PC-3 (cell line): ENCODE measurements around the gene CALHM6.

Experiments
- EZH2 ChIP-seq: fragments of 300-600 bp; sonication (generic); IDR thresholded peaks from one replicate; pipeline ENCODE4 v1.6.1; 2017; ENCODE audit warnings: antibody characterized with exemption, mild to moderate bottlenecking, low read length; ENCODE audit not compliant: unreplicated experiment
- TF ChIP-seq, protein P1 (sequence below): fragments of 300-600 bp; sonication (generic); conservative IDR thresholded peaks from 2 replicates; pipeline ENCODE4 v1.5.1; 2017; ENCODE audit warnings: antibody characterized with exemption, low read depth, mild to moderate bottlenecking, low read length

DNA sequence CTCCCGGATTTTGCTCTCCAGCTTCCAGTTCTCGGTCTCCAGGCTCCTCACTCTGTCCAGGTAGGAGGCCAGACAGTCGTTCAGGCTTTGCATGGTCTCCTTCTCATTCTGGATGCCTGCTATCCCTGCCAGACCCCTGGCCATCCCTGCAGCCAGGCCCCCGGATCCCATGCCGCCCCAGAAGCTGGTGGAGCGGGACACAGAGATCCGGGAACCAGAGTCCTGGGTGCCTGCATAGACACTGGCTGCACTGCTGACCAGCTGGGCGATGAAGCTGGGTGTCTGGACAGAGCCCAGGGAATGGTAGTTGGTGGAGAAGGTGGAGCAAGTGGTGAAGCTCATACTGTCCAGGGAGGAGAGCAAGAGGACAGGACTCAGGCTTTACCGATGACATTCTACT lies 2.9 kb upstream of the CALHM6 start:
- TF ChIP-seq EZH2, result no peak
- TF ChIP-seq, protein P1, sequence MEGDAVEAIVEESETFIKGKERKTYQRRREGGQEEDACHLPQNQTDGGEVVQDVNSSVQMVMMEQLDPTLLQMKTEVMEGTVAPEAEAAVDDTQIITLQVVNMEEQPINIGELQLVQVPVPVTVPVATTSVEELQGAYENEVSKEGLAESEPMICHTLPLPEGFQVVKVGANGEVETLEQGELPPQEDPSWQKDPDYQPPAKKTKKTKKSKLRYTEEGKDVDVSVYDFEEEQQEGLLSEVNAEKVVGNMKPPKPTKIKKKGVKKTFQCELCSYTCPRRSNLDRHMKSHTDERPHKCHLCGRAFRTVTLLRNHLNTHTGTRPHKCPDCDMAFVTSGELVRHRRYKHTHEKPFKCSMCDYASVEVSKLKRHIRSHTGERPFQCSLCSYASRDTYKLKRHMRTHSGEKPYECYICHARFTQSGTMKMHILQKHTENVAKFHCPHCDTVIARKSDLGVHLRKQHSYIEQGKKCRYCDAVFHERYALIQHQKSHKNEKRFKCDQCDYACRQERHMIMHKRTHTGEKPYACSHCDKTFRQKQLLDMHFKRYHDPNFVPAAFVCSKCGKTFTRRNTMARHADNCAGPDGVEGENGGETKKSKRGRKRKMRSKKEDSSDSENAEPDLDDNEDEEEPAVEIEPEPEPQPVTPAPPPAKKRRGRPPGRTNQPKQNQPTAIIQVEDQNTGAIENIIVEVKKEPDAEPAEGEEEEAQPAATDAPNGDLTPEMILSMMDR, result no peak
